Measurements from ENCODE around the gene TFB2M. TPM values are rescaled to one million over a fixed set of nuclear protein-coding genes. Genes with fewer than 3 reads are reported as not detected.

The TFB2M gene
- total RNA-seq, 2 donors from 2014 or later, result 5.9 to 6.5 TPM

DNA sequence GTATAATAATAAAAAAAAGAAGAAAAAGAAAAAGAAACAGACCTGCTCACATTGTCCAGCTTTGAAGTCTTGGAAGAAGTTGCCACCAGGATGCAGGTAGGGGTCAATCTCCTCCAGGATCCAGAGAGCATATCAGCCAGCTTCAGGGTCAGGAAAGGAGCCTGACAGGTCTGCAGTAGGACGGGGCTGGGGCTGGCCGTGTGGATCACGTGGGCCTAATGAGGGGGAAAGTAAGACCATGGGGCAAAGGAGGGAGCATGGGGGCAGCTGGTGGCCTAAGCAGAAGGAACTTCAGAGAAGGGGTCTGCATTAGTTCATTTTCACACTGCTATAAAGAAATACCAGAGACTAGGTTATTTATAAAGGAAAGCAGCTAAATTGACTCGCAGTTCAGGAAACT lies 39.7 kb downstream of the TFB2M start:
- Histone ChIP-seq H3K27me3 (replicated peaks; ENCODE audit: insufficient read depth) (no peaks in the 10 kb centered on the region), H3K36me3 (no peaks in the 10 kb centered on the region), H3K9me3 (peaks cover 9% of the 10 kb centered on the region), H3K27ac (no peak overlapping the region), H3K4me1 (ENCODE audit: control insufficient read depth in 1 of 2, low read depth in 2 of 2) (no peaks in the 10 kb centered on the region), H3K4me3 (no peak overlapping the region)
- no peak for DNase-seq (ENCODE audit: low spot score)
- TF ChIP-seq, protein P1, sequence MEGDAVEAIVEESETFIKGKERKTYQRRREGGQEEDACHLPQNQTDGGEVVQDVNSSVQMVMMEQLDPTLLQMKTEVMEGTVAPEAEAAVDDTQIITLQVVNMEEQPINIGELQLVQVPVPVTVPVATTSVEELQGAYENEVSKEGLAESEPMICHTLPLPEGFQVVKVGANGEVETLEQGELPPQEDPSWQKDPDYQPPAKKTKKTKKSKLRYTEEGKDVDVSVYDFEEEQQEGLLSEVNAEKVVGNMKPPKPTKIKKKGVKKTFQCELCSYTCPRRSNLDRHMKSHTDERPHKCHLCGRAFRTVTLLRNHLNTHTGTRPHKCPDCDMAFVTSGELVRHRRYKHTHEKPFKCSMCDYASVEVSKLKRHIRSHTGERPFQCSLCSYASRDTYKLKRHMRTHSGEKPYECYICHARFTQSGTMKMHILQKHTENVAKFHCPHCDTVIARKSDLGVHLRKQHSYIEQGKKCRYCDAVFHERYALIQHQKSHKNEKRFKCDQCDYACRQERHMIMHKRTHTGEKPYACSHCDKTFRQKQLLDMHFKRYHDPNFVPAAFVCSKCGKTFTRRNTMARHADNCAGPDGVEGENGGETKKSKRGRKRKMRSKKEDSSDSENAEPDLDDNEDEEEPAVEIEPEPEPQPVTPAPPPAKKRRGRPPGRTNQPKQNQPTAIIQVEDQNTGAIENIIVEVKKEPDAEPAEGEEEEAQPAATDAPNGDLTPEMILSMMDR (IDR thresholded peaks at IDR 0.05), result no peak
- ATAC-seq (ENCODE audit: insufficient number of reproducible peaks, low FRiP score, low read depth), result no peak

DNA sequence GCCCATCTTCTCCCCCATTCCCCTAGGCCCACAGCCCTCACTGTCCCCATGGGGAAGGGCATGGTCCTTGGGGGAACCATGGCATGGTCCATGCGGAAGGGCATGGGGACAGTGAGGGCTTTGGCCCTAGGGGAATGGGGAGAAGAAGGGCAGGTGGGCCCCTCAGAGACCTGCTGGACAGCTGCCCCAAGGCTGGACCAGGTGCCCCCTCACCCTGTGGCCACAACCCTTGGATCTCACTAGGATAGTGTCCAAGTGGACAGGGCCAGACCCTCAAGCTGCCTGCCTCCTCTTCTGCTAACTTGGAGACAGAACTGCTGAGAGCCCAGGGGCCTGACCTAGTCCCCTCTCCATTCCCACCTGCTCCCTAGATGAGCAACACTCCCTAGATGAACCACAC lies 46.5 kb downstream of the TFB2M start:
- no peak overlapping the region for H3K27ac ChIP-seq
- no peak for DNase-seq (ENCODE audit: low spot score)
- H3K36me3 ChIP-seq, result no peaks in the 10 kb centered on the region
- peaks cover 19% of the 10 kb centered on the region for H3K9me3 ChIP-seq
- no peaks in the 10 kb centered on the region for H3K4me1 ChIP-seq (ENCODE audit: control insufficient read depth in 1 of 2, low read depth in 2 of 2)
- no peaks in the 10 kb centered on the region for H3K27me3 ChIP-seq (replicated peaks; ENCODE audit: insufficient read depth)
- ATAC-seq (ENCODE audit: insufficient number of reproducible peaks, low FRiP score, low read depth), result no peak
- TF ChIP-seq, protein P1 (IDR thresholded peaks at IDR 0.05), result no peak
- H3K4me3 ChIP-seq, result no peak overlapping the region

GRCh38 chr1:246518456-246519205 lies 47.4 kb downstream of the TFB2M start:
- Histone ChIP-seq H3K27me3 (replicated peaks; ENCODE audit: insufficient read depth) (no peaks in the 10 kb centered on the region), H3K4me3 (no peak overlapping the region), H3K9me3 (peaks cover 24% of the 10 kb centered on the region), H3K36me3 (no peaks in the 10 kb centered on the region), H3K4me1 (ENCODE audit: control insufficient read depth in 1 of 2, low read depth in 2 of 2) (no peaks in the 10 kb centered on the region), H3K27ac (no peak overlapping the region)
- DNase-seq (ENCODE audit: low spot score), result no peak
- ATAC-seq (ENCODE audit: insufficient number of reproducible peaks, low FRiP score, low read depth), result no peak
- TF ChIP-seq, protein P1 (IDR thresholded peaks at IDR 0.05), result no peak

GRCh38 chr1:246517391-246517790 lies 48.7 kb downstream of the TFB2M start:
- Histone ChIP-seq H3K9me3 (peaks cover 24% of the 10 kb centered on the region), H3K36me3 (no peaks in the 10 kb centered on the region), H3K4me3 (no peak overlapping the region), H3K27ac (no peak overlapping the region), H3K4me1 (ENCODE audit: control insufficient read depth in 1 of 2, low read depth in 2 of 2) (no peaks in the 10 kb centered on the region), H3K27me3 (replicated peaks; ENCODE audit: insufficient read depth) (no peaks in the 10 kb centered on the region)
- DNase-seq (ENCODE audit: low spot score) (no peak), ATAC-seq (ENCODE audit: insufficient number of reproducible peaks, low FRiP score, low read depth) (no peak)
- TF ChIP-seq, protein P1 (IDR thresholded peaks at IDR 0.05), result no peak

DNA sequence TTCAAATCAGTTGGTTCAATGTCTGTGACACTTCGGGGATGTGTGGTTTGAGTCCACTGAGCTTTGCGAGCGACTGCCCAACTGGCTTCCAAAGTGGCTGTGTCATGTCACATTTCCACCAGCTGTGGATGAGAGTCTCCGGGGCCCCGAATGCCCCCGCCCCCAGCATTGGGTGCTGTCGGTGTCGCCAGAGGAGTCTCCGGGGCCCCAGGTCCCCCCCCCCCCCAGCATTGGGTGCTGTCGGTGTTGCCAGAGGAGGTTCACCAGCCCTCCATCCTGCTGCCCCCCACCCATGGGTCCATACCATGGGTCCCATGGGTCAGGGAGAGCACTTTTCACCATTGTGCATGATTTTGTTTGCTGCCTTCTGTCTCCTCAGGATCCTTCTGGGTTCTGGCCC lies 49.9 kb downstream of the TFB2M start:
- no peak overlapping the region for H3K4me3 ChIP-seq
- no peaks in the 10 kb centered on the region for H3K27me3 ChIP-seq (replicated peaks; ENCODE audit: insufficient read depth)
- H3K4me1 ChIP-seq (ENCODE audit: control insufficient read depth in 1 of 2, low read depth in 2 of 2), result no peaks in the 10 kb centered on the region
- no peak for ATAC-seq (ENCODE audit: insufficient number of reproducible peaks, low FRiP score, low read depth)
- H3K27ac ChIP-seq, result no peak overlapping the region
- TF ChIP-seq, protein P1 (IDR thresholded peaks at IDR 0.05), result no peak
- DNase-seq (ENCODE audit: low spot score), result no peak
- H3K36me3 ChIP-seq, result no peaks in the 10 kb centered on the region
- peaks cover 24% of the 10 kb centered on the region for H3K9me3 ChIP-seq

Data from thoracic aorta (tissue), 2 donors.